ENCODE data around the gene EXOSC10. TPM values are rescaled to one million over a fixed set of nuclear protein-coding genes. Genes with fewer than 3 reads are reported as not detected.

Gene EXOSC10
- 39.2 and 59.6 TPM in 2 replicates for total RNA-seq

DNA sequence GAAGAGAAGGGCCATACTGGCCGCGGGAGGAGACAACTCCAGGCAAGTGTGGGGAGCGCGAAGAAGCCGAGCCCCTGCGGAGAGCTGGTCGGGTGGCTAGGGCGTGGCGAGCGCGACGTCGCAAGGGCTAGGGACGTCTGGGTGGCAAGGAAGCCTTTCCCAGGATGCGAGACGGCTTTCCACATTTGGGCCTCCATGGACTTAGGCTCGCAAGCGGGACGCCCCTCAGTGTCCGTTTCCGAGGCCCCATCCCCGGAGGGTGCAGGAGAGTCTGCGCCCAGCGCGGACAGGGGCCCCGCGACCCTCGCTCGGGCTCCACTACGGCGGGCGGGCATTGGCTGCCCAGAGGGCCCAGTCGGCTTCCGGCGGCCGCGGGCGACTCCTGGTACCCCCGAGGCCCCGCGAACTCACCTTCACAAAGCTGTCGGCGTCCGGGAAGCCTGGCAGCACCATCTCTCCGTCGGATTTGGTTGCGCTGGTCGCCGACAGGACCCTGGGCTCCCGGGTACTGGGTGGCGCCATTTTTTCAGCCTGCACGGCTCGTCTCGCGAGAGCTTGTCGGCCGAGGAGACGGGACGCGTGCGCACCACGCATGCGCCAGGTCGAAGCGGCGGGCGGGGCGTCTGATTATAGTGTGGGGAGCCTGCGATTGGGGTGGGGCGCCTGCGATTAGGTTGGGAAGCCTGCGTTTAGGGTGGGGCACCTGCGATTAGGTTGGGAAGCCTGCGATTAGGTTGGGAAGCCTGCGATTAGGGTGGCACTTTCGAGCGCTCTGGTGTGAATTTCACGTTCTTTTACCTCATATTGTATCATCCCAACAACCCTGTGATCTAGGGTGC, at the start of gene EXOSC10:
TSS of gene EXOSC10 (minus strand) at position 560 of the 839 bp plus-strand sequence. CDS start at position 522, 38 bp downstream.

GRCh38 chr1:11059968-11060830, 39.5 kb downstream of the EXOSC10 start, which contains the start of gene SRM:
TSS of gene SRM (minus strand) at chr1:11060018. CDS start at chr1:11059943, 75 bp downstream.

GRCh38 chr1:11046625-11047365, 52.9 kb downstream of the EXOSC10 start, which contains the start of gene MASP2:
TSS of gene MASP2 (minus strand) at chr1:11047239. CDS start at chr1:11047207, 32 bp downstream.

Other genes starting within 250 kb of the EXOSC10 start
- gene TARDBP, start 87.2 kb downstream of the EXOSC10 start, total RNA-seq, result 53.5 and 57.8 TPM in 2 replicates
- not detected in 2 replicates for gene MASP2, start 52.6 kb downstream of the EXOSC10 start, total RNA-seq
- gene SRM, start 39.9 kb downstream of the EXOSC10 start, total RNA-seq, result 67.8 and 150 TPM in 2 replicates
- gene ANGPTL7, start 89.5 kb upstream of the EXOSC10 start, total RNA-seq, result 0.25 TPM in 1 of 2 replicates, not detected in the other
- 34.5 and 39.9 TPM in 2 replicates for gene MTOR, start 162.7 kb upstream of the EXOSC10 start, total RNA-seq
- gene UBIAD1, start 173.3 kb upstream of the EXOSC10 start, total RNA-seq, result 13.4 and 13.9 TPM in 2 replicates